ENCODE measurements around the gene DDAH1.

GRCh38 chr1:85289848-85290335 lies 175.1 kb downstream of the DDAH1 start:
- TF ChIP-seq, protein P1, sequence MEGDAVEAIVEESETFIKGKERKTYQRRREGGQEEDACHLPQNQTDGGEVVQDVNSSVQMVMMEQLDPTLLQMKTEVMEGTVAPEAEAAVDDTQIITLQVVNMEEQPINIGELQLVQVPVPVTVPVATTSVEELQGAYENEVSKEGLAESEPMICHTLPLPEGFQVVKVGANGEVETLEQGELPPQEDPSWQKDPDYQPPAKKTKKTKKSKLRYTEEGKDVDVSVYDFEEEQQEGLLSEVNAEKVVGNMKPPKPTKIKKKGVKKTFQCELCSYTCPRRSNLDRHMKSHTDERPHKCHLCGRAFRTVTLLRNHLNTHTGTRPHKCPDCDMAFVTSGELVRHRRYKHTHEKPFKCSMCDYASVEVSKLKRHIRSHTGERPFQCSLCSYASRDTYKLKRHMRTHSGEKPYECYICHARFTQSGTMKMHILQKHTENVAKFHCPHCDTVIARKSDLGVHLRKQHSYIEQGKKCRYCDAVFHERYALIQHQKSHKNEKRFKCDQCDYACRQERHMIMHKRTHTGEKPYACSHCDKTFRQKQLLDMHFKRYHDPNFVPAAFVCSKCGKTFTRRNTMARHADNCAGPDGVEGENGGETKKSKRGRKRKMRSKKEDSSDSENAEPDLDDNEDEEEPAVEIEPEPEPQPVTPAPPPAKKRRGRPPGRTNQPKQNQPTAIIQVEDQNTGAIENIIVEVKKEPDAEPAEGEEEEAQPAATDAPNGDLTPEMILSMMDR (conservative IDR thresholded peaks at IDR 0.05; ENCODE audit: low read length), result no peak
- no peak for TF ChIP-seq EZH2phosphoT487 (IDR thresholded peaks at IDR 0.05; ENCODE audit: borderline replicate concordance)
